Endothelial cell (in vitro differentiated cells): ENCODE results near the gene GPR4. TPM values are rescaled to one million over a fixed set of nuclear protein-coding genes. Genes with fewer than 3 reads are reported as not detected.

Source experiments
- DNase-seq: peaks from one replicate; pipeline ENCODE4 v3.0.0; 2021; ENCODE audit warnings: low spot score
- H3K27ac Mint-ChIP-seq: one replicate; pipeline ENCODE4 v1.8.0; 2021; ENCODE audit warnings: mixed read lengths, inconsistent platforms; ENCODE audit not compliant: unreplicated experiment
- H3K27me3 Mint-ChIP-seq: one replicate; pipeline ENCODE4 v1.8.0; 2021; ENCODE audit warnings: mild to moderate bottlenecking, moderate library complexity, mixed read lengths, inconsistent platforms; ENCODE audit not compliant: unreplicated experiment
- H3K36me3 Mint-ChIP-seq: one replicate; pipeline ENCODE4 v1.8.0; 2021; ENCODE audit warnings: mild to moderate bottlenecking, low read depth, mixed read lengths, inconsistent platforms; ENCODE audit not compliant: unreplicated experiment
- H3K4me1 Mint-ChIP-seq: one replicate; pipeline ENCODE4 v1.8.0; 2021; ENCODE audit warnings: mild to moderate bottlenecking, mixed read lengths, inconsistent platforms; ENCODE audit not compliant: unreplicated experiment
- H3K4me3 Mint-ChIP-seq: one replicate; pipeline ENCODE4 v1.8.0; 2021; ENCODE audit warnings: mild to moderate bottlenecking, mixed read lengths, inconsistent platforms; ENCODE audit not compliant: unreplicated experiment
- H3K9me3 Mint-ChIP-seq: one replicate; pipeline ENCODE4 v1.8.0; 2021; ENCODE audit warnings: mixed read lengths, inconsistent platforms; ENCODE audit not compliant: unreplicated experiment
- CTCF ChIP-seq: fragments of 200-600 bp; sonication (generic); IDR thresholded peaks from one replicate; pipeline ENCODE4 v1.5.0; 2021; ENCODE audit warnings: antibody characterized with exemption; ENCODE audit not compliant: unreplicated experiment
- total RNA-seq: library from RNA; stranded (reverse); fragmentation: NEBNext Ultra II Directional; extraction: Animal tissue kit (Norgen Biotek cat#: 25700); gene quantifications from one replicate; pipeline ENCODE4 v1.2.1, GENCODE V29; 2021; ENCODE audit not compliant: unreplicated experiment

GPR4 gene
- total RNA-seq, 1 donor from 2014 or later, result 13.5 TPM

GRCh38 chr19:45593520-45593919 lies 8.5 kb downstream of the GPR4 start:
- DNase-seq, result no peak
- Mint-ChIP-seq H3K27ac (no peak overlapping the region), H3K9me3 (no peaks in the 10 kb centered on the region), H3K27me3 (peaks cover 5% of the 10 kb centered on the region), H3K4me1 (peaks cover 37% of the 10 kb centered on the region), H3K4me3 (no peak overlapping the region), H3K36me3 (peaks cover 24% of the 10 kb centered on the region)
- TF ChIP-seq CTCF, result no peak

DNA sequence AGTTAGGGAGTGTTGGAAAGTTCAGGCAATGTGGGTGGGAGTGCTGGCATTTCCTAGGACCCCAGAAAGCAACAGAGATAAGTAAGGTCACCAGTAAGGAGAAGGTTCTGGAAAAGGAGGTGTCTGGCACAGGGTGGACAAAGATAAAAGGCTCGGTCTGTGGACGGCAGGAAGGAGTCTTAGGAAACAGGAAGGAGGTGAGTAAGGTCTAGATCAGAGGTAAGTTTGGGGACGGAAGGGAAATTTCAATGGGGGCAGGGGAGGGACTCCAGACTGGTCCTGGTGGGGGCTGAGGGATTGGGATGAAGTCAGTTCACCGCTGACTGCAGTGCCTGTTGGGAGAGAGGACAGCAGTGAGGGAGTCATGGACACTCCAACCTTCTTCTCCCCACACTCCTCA lies 9.6 kb downstream of the GPR4 start:
- H3K9me3 Mint-ChIP-seq, result no peaks in the 10 kb centered on the region
- DNase-seq, result no peak
- peaks cover 27% of the 10 kb centered on the region for H3K4me1 Mint-ChIP-seq
- H3K4me3 Mint-ChIP-seq, result peak overlapping the region; percentile 38
- no peak for TF ChIP-seq CTCF
- peaks cover 5% of the 10 kb centered on the region for H3K27me3 Mint-ChIP-seq
- peak overlapping the region; percentile 62 for H3K27ac Mint-ChIP-seq
- peaks cover 24% of the 10 kb centered on the region for H3K36me3 Mint-ChIP-seq

GRCh38 chr19:45591638-45592005 lies 10.4 kb downstream of the GPR4 start:
- DNase-seq, result no peak
- peaks cover 5% of the 10 kb centered on the region for H3K27me3 Mint-ChIP-seq
- peaks cover 21% of the 10 kb centered on the region for H3K4me1 Mint-ChIP-seq
- H3K36me3 Mint-ChIP-seq, result peaks cover 24% of the 10 kb centered on the region
- no peak overlapping the region for H3K27ac Mint-ChIP-seq
- no peak for TF ChIP-seq CTCF
- H3K9me3 Mint-ChIP-seq, result no peaks in the 10 kb centered on the region
- H3K4me3 Mint-ChIP-seq, result no peak overlapping the region

GRCh38 chr19:45591004-45591637 lies 10.9 kb downstream of the GPR4 start:
- H3K4me3 Mint-ChIP-seq, result no peak overlapping the region
- TF ChIP-seq CTCF, result peak; percentile 21
- DNase-seq, result peak; percentile 60

DNA sequence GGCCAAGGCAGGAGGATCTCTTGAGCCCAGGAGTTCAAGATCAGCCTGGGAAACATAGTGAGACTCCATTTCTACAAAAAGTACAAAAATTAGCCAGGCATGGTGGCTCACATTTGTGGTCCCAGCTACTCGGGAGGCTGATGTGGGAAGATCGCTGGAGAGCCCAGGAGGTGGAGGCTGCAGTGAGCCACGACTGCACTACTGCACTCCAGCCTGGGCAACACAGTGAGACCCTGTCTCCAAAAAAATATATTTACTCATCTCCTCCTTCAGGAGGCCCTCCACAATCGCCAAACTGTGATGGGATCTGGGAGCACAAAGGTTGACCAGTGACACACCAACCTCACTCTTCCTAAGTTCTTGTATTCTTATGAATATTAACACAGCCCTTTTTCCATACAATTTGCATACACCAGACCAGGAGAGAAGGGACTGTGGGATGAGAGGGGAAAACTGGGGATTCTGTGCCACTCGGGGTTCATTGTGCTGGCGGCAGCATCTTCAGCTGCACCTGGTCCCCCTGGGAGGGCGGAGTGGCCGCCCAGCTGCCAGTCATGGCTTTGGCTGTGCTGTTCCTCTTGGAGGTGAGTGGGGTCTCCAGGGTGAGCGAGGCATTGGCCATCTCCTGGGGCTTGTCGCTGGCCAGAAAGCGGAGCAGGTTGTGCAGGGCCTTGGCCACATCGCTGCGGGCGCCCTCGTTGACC lies 11.6 kb downstream of the GPR4 start:
- no peak for TF ChIP-seq CTCF
- Mint-ChIP-seq H3K36me3 (peaks cover 24% of the 10 kb centered on the region), H3K4me3 (peak overlapping the region; percentile 38), H3K4me1 (peaks cover 16% of the 10 kb centered on the region), H3K27ac (no peak overlapping the region), H3K27me3 (peaks cover 9% of the 10 kb centered on the region), H3K9me3 (no peaks in the 10 kb centered on the region)
- DNase-seq, result no peak

More at GRCh38 chr19:45591004-45591637, 10.9 kb downstream of the GPR4 start:
- Mint-ChIP-seq H3K27me3 (peaks cover 5% of the 10 kb centered on the region), H3K4me1 (peaks cover 16% of the 10 kb centered on the region), H3K9me3 (no peaks in the 10 kb centered on the region), H3K27ac (no peak overlapping the region), H3K36me3 (peaks cover 24% of the 10 kb centered on the region)
